Lower leg skin (tissue), 4 donors: ENCODE data around the gene SLC25A25. TPM values are rescaled to one million over a fixed set of nuclear protein-coding genes. Genes with fewer than 3 reads are reported as not detected.

Experiments
- DNase-seq, 2 donors: peaks; one replicate each; pipeline ENCODE4 v3.0.0-alpha.2; 2019; ENCODE audit warnings: low spot score in 2 of 2
- H3K4me3 ChIP-seq: fragments of 200-600 bp; sonication (generic); 2 replicates; pipeline ENCODE4 v1.5.1; 2017; ENCODE audit warnings: mild to moderate bottlenecking, low read depth; ENCODE audit not compliant: poor library complexity, severe bottlenecking
- POLR2A ChIP-seq, 2 donors: fragments of 450-650 bp; IDR thresholded peaks; one replicate each; pipeline ENCODE4 v1.6.1; 2016 to 2017; ENCODE audit warnings: antibody characterized with exemption in 2 of 2, mild to moderate bottlenecking in 1 of 2, moderate library complexity in 1 of 2
- WGBS, 2 donors: methylation state at CpG; one replicate each; pipeline ENCODE4 v1.1.5; 2018; 5-methylcytosine and 5-hydroxymethylcytosine counted together
- intact Hi-C: fragments of 100-400 bp; cut with DNase I; formaldehyde crosslinking; loops from one replicate; pipeline ENCODE4 v1.15.0; 2023; ENCODE audit warnings: low total_unique reads
- total RNA-seq, 4 donors: library from RNA; depleted of rRNA; stranded (reverse); fragments of >200 nt; gene quantifications; one replicate each; pipeline ENCODE4 v1.1.0, GENCODE V29; 2016
- TF ChIP-seq, protein P1 (sequence below), 3 donors: fragments of 450-650 bp; IDR thresholded peaks; one replicate each; pipeline ENCODE4 v1.5.1; 2016; ENCODE audit warnings: antibody characterized with exemption in 3 of 3, mild to moderate bottlenecking in 3 of 3, moderate library complexity in 2 of 3

Gene SLC25A25
- total RNA-seq, 4 donors from 2014 or later, result 26.4 to 40.3 (median 32.0) TPM

DNA sequence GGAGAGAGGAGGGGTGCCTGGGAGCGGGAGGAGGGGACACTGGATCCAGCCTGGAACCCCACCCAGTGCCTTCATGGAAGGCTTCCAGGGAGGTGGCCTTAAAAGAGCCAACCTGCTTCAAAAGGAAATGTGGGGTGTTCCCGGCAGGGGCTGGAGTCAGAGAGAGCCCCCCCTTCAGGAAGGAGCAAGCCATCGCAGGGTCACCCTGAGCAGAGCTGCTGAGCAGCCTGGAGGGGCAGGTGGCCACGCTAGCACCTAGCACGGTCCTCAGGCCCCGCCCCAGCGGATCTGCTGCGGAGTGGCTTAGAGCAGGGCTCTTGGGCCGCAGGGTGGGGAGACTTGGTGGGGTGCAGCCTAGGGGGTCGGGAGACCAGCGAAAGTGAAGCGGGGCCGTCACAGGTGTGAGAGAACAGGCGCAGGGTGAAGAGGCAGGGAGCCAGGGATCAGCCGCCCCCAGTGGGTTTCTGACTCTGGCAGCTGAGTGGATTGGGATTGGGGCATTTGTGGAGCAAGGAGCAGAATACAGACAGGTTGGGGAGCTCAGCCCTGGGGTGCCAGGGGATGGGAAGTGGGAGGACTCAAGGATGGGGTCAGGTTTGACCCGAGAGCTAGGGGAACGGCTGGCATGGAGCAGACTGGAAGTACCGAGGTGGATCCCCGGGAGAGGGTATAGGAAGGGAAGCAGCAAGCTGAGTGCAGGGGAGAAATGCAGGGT lies 82.7 kb downstream of the SLC25A25 start:
- no peak overlapping the region for H3K4me3 ChIP-seq
- WGBS, 2 donors, result 70 to 76% methylated on average over 19 of the region's 19 CpGs
- no peak for DNase-seq
- TF ChIP-seq, protein P1, sequence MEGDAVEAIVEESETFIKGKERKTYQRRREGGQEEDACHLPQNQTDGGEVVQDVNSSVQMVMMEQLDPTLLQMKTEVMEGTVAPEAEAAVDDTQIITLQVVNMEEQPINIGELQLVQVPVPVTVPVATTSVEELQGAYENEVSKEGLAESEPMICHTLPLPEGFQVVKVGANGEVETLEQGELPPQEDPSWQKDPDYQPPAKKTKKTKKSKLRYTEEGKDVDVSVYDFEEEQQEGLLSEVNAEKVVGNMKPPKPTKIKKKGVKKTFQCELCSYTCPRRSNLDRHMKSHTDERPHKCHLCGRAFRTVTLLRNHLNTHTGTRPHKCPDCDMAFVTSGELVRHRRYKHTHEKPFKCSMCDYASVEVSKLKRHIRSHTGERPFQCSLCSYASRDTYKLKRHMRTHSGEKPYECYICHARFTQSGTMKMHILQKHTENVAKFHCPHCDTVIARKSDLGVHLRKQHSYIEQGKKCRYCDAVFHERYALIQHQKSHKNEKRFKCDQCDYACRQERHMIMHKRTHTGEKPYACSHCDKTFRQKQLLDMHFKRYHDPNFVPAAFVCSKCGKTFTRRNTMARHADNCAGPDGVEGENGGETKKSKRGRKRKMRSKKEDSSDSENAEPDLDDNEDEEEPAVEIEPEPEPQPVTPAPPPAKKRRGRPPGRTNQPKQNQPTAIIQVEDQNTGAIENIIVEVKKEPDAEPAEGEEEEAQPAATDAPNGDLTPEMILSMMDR (IDR thresholded peaks at IDR 0.05), result no peak
- no peak for TF ChIP-seq POLR2A (IDR thresholded peaks at IDR 0.05)
- intact Hi-C loops, result no loop called here

DNA sequence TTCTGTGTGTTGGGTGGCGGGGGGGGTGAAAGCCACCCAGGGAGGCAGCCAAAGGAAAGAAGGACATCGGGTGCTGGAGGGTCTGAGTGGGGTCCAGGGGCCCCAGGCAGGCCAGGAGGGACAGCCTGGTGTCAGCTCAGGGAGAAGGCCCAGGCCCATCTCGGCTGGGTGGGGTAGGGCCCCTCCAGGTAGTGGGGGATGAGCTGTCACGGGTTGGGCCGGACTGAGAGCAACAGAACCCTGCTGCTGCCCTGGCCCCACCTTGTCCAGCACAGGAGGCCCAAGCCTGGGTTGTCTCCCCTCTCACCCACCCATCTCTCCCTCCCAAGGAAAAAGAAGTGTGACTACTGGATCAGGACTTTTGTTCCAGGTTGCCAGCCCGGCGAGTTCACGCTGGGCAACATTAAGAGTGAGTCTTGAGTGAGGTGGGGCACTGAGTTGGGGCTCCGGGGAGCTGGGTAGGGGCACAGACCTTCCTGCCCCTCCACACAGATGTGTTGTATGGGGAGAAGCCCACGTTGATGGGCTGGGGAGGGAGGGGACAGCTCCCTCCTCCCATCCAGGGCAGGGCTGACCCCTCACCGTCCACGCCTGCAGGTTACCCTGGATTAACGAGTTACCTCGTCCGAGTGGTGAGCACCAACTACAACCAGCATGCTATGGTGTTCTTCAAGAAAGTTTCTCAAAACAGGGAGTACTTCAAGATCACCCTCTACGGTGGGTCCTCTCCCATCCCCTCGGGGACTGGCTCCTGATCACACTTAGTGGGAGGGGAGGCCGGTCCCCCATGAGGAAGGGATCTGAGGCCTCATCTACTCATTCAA lies 83.5 kb downstream of the SLC25A25 start:
- H3K4me3 ChIP-seq, result no peak overlapping the region
- TF ChIP-seq, protein P1 (IDR thresholded peaks at IDR 0.05), result no peak
- TF ChIP-seq POLR2A (IDR thresholded peaks at IDR 0.05), result no peak
- WGBS, 2 donors, result 87 to 90% methylated on average over 18 of the region's 18 CpGs

DNA sequence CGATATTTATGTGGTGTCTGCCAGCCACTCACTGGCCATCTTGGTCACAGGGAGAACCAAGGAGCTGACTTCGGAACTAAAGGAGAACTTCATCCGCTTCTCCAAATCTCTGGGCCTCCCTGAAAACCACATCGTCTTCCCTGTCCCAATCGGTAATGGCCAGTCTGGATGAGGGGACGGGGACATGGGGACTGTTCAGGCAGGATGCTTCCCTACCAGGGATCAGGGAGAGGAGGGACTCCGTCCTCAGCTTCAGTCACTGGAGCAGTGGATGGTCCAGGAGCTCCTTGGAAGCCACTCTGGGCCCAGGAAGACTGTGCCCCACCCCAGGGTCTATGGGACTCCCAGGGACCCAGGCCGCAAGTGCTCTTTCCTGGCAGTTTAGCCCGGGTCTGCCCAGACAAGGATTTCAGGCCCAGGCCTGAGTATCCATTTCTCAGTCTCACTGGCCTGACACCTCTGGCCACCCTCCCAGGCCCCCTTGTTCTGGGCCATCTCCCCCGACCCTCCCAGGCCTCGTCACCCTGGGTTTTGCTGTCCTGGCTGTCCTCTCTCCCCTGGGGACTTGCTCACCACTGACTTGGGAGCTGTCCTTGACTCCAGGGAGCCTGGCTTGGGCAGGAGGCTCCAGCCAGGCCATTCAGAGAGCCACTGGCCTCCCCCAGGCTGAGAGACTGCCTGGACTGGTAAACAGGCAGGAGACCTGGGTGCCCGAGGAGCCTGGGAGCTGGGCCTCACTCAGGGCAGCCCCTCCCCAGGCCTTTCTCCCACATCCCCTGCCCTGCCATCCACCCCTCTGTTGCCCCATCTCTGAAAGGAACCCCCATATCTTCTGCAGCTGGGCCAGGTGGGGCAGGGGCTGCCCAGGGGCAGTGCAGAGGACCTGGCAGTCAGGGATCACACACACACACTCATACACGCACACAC lies 84.4 kb downstream of the SLC25A25 start:
- 96 to 97% methylated on average over 13 of the region's 13 CpGs for WGBS, 2 donors

More for the DNA sequence above, 83.5 kb downstream of the SLC25A25 start:
- intact Hi-C loops, result no loop called here
- DNase-seq, result no peak

DNA sequence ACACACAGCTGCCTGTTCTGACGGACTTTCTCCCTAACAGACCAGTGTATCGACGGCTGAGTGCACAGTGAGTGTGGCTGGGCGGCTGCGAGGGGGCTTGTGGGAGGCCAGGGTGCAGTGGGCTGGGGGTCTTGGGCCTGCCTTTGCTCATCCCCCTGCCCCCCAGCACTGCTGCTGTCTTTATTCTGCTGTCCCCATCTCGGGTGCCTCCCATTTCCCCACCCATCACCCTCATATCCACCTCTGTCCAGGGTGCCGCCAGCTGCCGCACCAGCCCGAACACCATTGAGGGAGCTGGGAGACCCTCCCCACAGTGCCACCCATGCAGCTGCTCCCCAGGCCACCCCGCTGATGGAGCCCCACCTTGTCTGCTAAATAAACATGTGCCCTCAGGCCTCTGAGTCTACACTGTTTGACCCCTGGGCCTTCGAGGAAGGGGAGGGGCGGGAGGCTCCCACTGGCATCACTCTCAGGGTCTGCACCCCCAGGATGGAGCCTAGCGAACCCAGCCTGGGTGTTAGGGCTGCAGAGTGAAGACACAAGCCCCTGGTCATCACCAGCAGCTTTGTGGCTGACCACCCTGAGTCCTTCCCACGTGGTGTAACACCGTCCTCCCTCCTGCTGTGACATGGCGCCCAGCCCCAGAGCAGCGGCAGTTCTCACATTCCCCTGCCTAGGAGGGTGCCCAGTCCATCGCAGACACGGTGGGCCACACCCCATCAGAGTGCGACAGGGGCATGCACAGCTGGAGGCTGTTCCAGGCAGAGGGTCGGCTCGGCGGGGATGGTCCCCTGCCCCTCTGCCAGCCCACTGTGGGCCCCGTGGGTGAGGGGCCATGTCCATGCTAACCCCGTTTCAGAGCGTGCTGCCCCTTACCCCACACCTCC lies 85.3 kb downstream of the SLC25A25 start:
- no peak for DNase-seq
- TF ChIP-seq POLR2A (IDR thresholded peaks at IDR 0.05), result no peak
- TF ChIP-seq, protein P1 (IDR thresholded peaks at IDR 0.05), result no peak
- 83 to 88% methylated on average over 19 to 26 of the region's 26 CpGs for WGBS, 2 donors
- intact Hi-C loops, result no loop called here
- no peak overlapping the region for H3K4me3 ChIP-seq

More for the DNA sequence above, 84.4 kb downstream of the SLC25A25 start:
- intact Hi-C loops, result no loop called here
- no peak for DNase-seq
- H3K4me3 ChIP-seq, result no peak overlapping the region
- TF ChIP-seq, protein P1 (IDR thresholded peaks at IDR 0.05), result no peak
- no peak for TF ChIP-seq POLR2A (IDR thresholded peaks at IDR 0.05)
